KMS-11 (cell line): Measurements from ENCODE around the gene PRSS8.
"Not testable (repeated sequence)": the region's sequence is repeated elsewhere in the genome, so short reads cannot be mapped to it uniquely, and the experiment has no call there.

Source experiments
- H2AFZ ChIP-seq: fragments of 200-600 bp; sonication (generic); 2 replicates; pipeline ENCODE4 v1.6.1; 2016; ENCODE audit warnings: antibody characterized with exemption, mixed run types, low read depth
- H3K27ac ChIP-seq: fragments of 200-600 bp; sonication (generic); 2 replicates; pipeline ENCODE4 v1.6.1; 2016; ENCODE audit warnings: mild to moderate bottlenecking, mixed run types
- H3K27me3 ChIP-seq: fragments of 200-600 bp; sonication (generic); 2 replicates; pipeline ENCODE4 v1.6.1; 2017; ENCODE audit warnings: mild to moderate bottlenecking, low read depth, mixed run types, moderate library complexity; ENCODE audit not compliant: insufficient read depth
- H3K36me3 ChIP-seq: fragments of 200-600 bp; sonication (generic); 2 replicates; pipeline ENCODE4 v1.6.1; 2017; ENCODE audit warnings: mild to moderate bottlenecking, mixed run types; ENCODE audit not compliant: insufficient read depth
- H3K4me1 ChIP-seq: fragments of 200-600 bp; sonication (generic); 2 replicates; pipeline ENCODE4 v1.6.1; 2016; ENCODE audit warnings: mild to moderate bottlenecking, low read depth, mixed run types; ENCODE audit not compliant: poor library complexity, severe bottlenecking
- H3K4me2 ChIP-seq: fragments of 200-600 bp; sonication (generic); 2 replicates; pipeline ENCODE4 v1.7.0; 2016; ENCODE audit warnings: mild to moderate bottlenecking, mixed run types
- H3K4me3 ChIP-seq: fragments of 200-600 bp; sonication (generic); IDR thresholded peaks from 2 replicates; pipeline ENCODE4 v1.6.1; 2017; ENCODE audit warnings: low read depth, low read length, mixed read lengths; ENCODE audit not compliant: insufficient read depth
- H3K79me2 ChIP-seq: fragments of 200-600 bp; sonication (generic); 2 replicates; pipeline ENCODE4 v1.6.1; 2016; ENCODE audit warnings: low read depth, mixed run types; ENCODE audit not compliant: insufficient read depth
- H3K9ac ChIP-seq: fragments of 200-600 bp; sonication (generic); 2 replicates; pipeline ENCODE4 v1.6.1; 2016; ENCODE audit warnings: mild to moderate bottlenecking, mixed run types
- H4K20me1 ChIP-seq: fragments of 200-600 bp; sonication (generic); 2 replicates; pipeline ENCODE4 v1.6.1; 2016; ENCODE audit warnings: mild to moderate bottlenecking, mixed run types; ENCODE audit not compliant: insufficient read depth
- CTCF ChIP-seq: fragments of 200-600 bp; sonication (generic); conservative IDR thresholded peaks from 2 replicates; pipeline ENCODE4 v1.6.1; 2017; ENCODE audit warnings: low read depth, mild to moderate bottlenecking, antibody characterized with exemption, low read length, moderate library complexity, mixed read lengths

PRSS8 gene

GRCh38 chr16:31168848-31169247, 33.3 kb upstream of the PRSS8 start:
- Histone ChIP-seq H3K9ac (no peak overlapping the region), H3K36me3 (no peaks in the 10 kb centered on the region), H3K4me1 (no peaks in the 10 kb centered on the region), H4K20me1 (no peaks in the 10 kb centered on the region), H2AFZ (no peak overlapping the region), H3K79me2 (no peaks in the 10 kb centered on the region), H3K27me3 (no peaks in the 10 kb centered on the region), H3K27ac (no peak overlapping the region), H3K4me3 (no peak overlapping the region), H3K4me2 (no peak overlapping the region)
- TF ChIP-seq CTCF: no peak

GRCh38 chr16:31167315-31167714, 31.8 kb upstream of the PRSS8 start:
- H3K9ac ChIP-seq: no peak overlapping the region
- H3K4me3 ChIP-seq: no peak overlapping the region
- H3K4me2 ChIP-seq: no peak overlapping the region
- H3K27me3 ChIP-seq: no peaks in the 10 kb centered on the region
- TF ChIP-seq CTCF: no peak
- no peak overlapping the region for H3K27ac ChIP-seq
- H3K4me1 ChIP-seq: no peaks in the 10 kb centered on the region
- H3K36me3 ChIP-seq: no peaks in the 10 kb centered on the region
- H4K20me1 ChIP-seq: no peaks in the 10 kb centered on the region
- no peaks in the 10 kb centered on the region for H3K79me2 ChIP-seq
- H2AFZ ChIP-seq: no peak overlapping the region

- Histone ChIP-seq H3K4me2 (no peak overlapping the region), H2AFZ (no peak overlapping the region)
These were observed 21.6 kb upstream of the PRSS8 start for GRCh38 chr16:31157136-31157535.

GRCh38 chr16:31150976-31151375, 15.4 kb upstream of the PRSS8 start:
- H3K79me2 ChIP-seq, H3K4me2 ChIP-seq, H4K20me1 ChIP-seq, H3K27ac ChIP-seq, H3K4me3 ChIP-seq, H3K27me3 ChIP-seq, H3K36me3 ChIP-seq, H2AFZ ChIP-seq, H3K4me1 ChIP-seq, H3K9ac ChIP-seq: not testable (repeated sequence)

More at GRCh38 chr16:31157136-31157535, 21.6 kb upstream of the PRSS8 start:
- Histone ChIP-seq H3K27me3 (no peaks in the 10 kb centered on the region), H3K27ac (no peak overlapping the region), H4K20me1 (no peaks in the 10 kb centered on the region), H3K9ac (no peak overlapping the region), H3K4me3 (no peak overlapping the region), H3K79me2 (no peaks in the 10 kb centered on the region), H3K4me1 (no peaks in the 10 kb centered on the region), H3K36me3 (no peaks in the 10 kb centered on the region)
- no peak for TF ChIP-seq CTCF

GRCh38 chr16:31149894-31150890, 14.7 kb upstream of the PRSS8 start, which contains the start of gene PRSS36:
Gene PRSS36, minus strand, starts transcription at chr16:31150066. Its CDS starts 31 bp downstream, at chr16:31150035.
- H4K20me1 ChIP-seq: no peaks in the 10 kb centered on the region
- no peak for TF ChIP-seq CTCF
- no peaks in the 10 kb centered on the region for H3K79me2 ChIP-seq
- H3K36me3 ChIP-seq: no peaks in the 10 kb centered on the region
- no peaks in the 10 kb centered on the region for H3K27me3 ChIP-seq
- no peak within 1 kb of the TSS for H3K9ac ChIP-seq
- H3K27ac ChIP-seq: no peak within 1 kb of the TSS
- no peaks in the 10 kb centered on the region for H3K4me1 ChIP-seq
- H3K4me2 ChIP-seq: no peak within 1 kb of the TSS
- H3K4me3 ChIP-seq: no peak within 1 kb of the TSS
- no peak within 1 kb of the TSS for H2AFZ ChIP-seq
